GM18511 (cell line): ENCODE data around the gene TRPC4AP.
"Not testable (repeated sequence)": the region's sequence is repeated elsewhere in the genome, so short reads cannot be mapped to it uniquely, and the experiment has no call there.

Source experiments
- ATAC-seq: cut with Tn5 transposase; IDR thresholded peaks from one replicate; pipeline ENCODE4 v1.9.1; 2021; ENCODE audit warnings: mild to moderate bottlenecking, moderate library complexity; ENCODE audit not compliant: unreplicated experiment

TRPC4AP gene

GRCh38 chr20:35092524-35093266 lies at the start of gene TRPC4AP:
TSS of gene TRPC4AP (minus strand) at chr20:35092807. CDS start at chr20:35092781, 26 bp downstream.
- ATAC-seq = peak; percentile 90

GRCh38 chr20:35135867-35136586 lies 43.4 kb upstream of the TRPC4AP start:
- ATAC-seq = no peak

- no peak for ATAC-seq
These were observed 42.3 kb upstream of the TRPC4AP start for GRCh38 chr20:35134880-35135279.

- ATAC-seq = no peak
These were observed 41.9 kb upstream of the TRPC4AP start for GRCh38 chr20:35134472-35134871.

- no peak for ATAC-seq
These were observed 41.1 kb upstream of the TRPC4AP start for GRCh38 chr20:35133735-35134134.

- ATAC-seq = no peak
These were observed 40.4 kb upstream of the TRPC4AP start for GRCh38 chr20:35133031-35133430.

GRCh38 chr20:35131934-35132333 lies 39.3 kb upstream of the TRPC4AP start:
- no peak for ATAC-seq

GRCh38 chr20:35129647-35130069 lies 37.1 kb upstream of the TRPC4AP start:
- ATAC-seq = no peak

GRCh38 chr20:35125753-35126152 lies 33.1 kb upstream of the TRPC4AP start:
- no peak for ATAC-seq

GRCh38 chr20:35122756-35123405 lies 30.3 kb upstream of the TRPC4AP start:
- no peak for ATAC-seq

GRCh38 chr20:35121186-35121585 lies 28.6 kb upstream of the TRPC4AP start:
- no peak for ATAC-seq

- no peak for ATAC-seq
These were observed 27.6 kb upstream of the TRPC4AP start for GRCh38 chr20:35120012-35120701.

- ATAC-seq = no peak
These were observed 25.0 kb upstream of the TRPC4AP start for GRCh38 chr20:35117629-35118028.

GRCh38 chr20:35117196-35117595 lies 24.6 kb upstream of the TRPC4AP start:
- ATAC-seq = no peak

GRCh38 chr20:35116258-35116657 lies 23.7 kb upstream of the TRPC4AP start:
- no peak for ATAC-seq

- ATAC-seq = no peak
These were observed 23.0 kb upstream of the TRPC4AP start for GRCh38 chr20:35115606-35116005.

- ATAC-seq = not testable (repeated sequence)
These were observed 19.7 kb upstream of the TRPC4AP start for GRCh38 chr20:35112276-35112675.

- ATAC-seq = no peak
These were observed 18.7 kb upstream of the TRPC4AP start for GRCh38 chr20:35111141-35111888.

- no peak for ATAC-seq
These were observed 16.3 kb upstream of the TRPC4AP start for GRCh38 chr20:35108921-35109320.

GRCh38 chr20:35106827-35107380 lies 14.3 kb upstream of the TRPC4AP start:
- ATAC-seq = no peak
